SK-N-SH (cell line): ENCODE results near the gene PRKCH.

Experiments used
- FOXM1 ChIP-seq: IDR thresholded peaks from 2 replicates; pipeline ENCODE4 v1.4.0; 2012; ENCODE audit warnings: low read depth, mild to moderate bottlenecking
- JUND ChIP-seq: IDR thresholded peaks from 2 replicates; pipeline ENCODE4 v1.4.0; 2012
- POLR2AphosphoS5 ChIP-seq: IDR thresholded peaks from 2 replicates; pipeline ENCODE4 v1.6.1; 2012; ENCODE audit warnings: low read depth, low read length
- REST ChIP-seq: IDR thresholded peaks from 2 replicates; pipeline ENCODE4 v1.6.1; 2012; ENCODE audit warnings: mild to moderate bottlenecking, low read depth, low read length, moderate library complexity
- TAF1 ChIP-seq: IDR thresholded peaks from 2 replicates; pipeline ENCODE4 v1.6.1; 2012; ENCODE audit warnings: low read depth, mild to moderate bottlenecking, low read length, moderate library complexity, borderline replicate concordance
- YY1 ChIP-seq: IDR thresholded peaks from 2 replicates; pipeline ENCODE4 v1.4.0; 2012; ENCODE audit warnings: low read depth, mild to moderate bottlenecking
- TF ChIP-seq, protein P1 (sequence below): fragments of 200-600 bp; sonication (generic); IDR thresholded peaks from 2 replicates; pipeline ENCODE4 v1.6.1; 2017; ENCODE audit warnings: antibody characterized with exemption, mild to moderate bottlenecking, moderate library complexity
- TF ChIP-seq, protein P2 (sequence below): IDR thresholded peaks from 2 replicates; pipeline ENCODE4 v1.4.0; 2012; ENCODE audit warnings: low read depth, borderline replicate concordance
- TF ChIP-seq, protein P3 (sequence below): IDR thresholded peaks from 2 replicates; pipeline ENCODE4; 2012

DNA sequence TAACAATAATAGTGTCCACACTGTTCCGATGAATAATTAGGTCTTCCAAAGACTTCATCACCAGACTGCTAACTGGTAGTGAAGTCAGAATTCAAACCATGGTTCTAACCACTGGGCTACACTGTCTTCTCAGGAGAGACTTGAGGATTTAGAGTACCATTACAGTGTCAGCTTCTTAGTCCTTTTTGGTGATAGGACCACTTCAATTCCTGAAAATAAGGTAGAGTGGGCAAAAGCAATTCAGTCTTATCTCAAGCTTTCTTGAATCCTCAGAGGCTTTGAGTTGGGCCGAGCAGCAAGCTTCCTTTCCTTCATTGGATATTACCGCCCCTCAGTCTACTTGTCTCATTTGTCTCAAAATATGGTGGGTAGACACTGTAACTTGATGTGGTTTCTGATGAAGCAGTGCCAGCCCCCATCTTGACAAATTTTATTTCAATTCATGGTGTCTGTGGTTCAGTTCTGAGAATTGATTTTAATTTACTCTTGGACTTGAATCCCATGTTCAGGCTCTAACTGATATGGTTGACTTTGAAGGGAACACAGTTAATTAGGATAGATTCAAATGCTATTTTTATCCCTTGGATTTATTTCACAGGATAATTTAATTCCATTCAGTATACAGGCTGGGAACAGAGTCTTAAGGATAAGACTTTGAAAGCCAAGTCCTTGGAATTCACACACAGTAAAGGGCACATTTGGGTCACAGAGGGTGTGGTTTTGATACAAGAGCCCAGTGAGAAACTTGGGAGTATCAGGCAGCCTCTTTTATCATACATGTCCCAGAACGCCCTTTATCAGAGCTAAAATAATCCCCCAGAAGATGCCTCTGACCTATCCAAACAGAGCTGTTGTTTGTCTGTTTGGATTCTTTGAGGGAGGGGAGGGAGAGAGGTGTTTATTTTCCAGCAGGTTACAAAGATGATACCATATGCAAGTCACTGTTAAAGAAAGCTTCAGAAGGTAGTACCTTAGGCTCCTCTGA is 167.3 kb downstream of the PRKCH start:
- TF ChIP-seq, protein P1, sequence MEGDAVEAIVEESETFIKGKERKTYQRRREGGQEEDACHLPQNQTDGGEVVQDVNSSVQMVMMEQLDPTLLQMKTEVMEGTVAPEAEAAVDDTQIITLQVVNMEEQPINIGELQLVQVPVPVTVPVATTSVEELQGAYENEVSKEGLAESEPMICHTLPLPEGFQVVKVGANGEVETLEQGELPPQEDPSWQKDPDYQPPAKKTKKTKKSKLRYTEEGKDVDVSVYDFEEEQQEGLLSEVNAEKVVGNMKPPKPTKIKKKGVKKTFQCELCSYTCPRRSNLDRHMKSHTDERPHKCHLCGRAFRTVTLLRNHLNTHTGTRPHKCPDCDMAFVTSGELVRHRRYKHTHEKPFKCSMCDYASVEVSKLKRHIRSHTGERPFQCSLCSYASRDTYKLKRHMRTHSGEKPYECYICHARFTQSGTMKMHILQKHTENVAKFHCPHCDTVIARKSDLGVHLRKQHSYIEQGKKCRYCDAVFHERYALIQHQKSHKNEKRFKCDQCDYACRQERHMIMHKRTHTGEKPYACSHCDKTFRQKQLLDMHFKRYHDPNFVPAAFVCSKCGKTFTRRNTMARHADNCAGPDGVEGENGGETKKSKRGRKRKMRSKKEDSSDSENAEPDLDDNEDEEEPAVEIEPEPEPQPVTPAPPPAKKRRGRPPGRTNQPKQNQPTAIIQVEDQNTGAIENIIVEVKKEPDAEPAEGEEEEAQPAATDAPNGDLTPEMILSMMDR: no peak
- no peak for TF ChIP-seq JUND
- no peak for TF ChIP-seq REST
- TF ChIP-seq POLR2AphosphoS5: no peak
- TF ChIP-seq, protein P2, sequence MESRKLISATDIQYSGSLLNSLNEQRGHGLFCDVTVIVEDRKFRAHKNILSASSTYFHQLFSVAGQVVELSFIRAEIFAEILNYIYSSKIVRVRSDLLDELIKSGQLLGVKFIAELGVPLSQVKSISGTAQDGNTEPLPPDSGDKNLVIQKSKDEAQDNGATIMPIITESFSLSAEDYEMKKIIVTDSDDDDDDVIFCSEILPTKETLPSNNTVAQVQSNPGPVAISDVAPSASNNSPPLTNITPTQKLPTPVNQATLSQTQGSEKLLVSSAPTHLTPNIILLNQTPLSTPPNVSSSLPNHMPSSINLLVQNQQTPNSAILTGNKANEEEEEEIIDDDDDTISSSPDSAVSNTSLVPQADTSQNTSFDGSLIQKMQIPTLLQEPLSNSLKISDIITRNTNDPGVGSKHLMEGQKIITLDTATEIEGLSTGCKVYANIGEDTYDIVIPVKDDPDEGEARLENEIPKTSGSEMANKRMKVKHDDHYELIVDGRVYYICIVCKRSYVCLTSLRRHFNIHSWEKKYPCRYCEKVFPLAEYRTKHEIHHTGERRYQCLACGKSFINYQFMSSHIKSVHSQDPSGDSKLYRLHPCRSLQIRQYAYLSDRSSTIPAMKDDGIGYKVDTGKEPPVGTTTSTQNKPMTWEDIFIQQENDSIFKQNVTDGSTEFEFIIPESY: no peak
- TF ChIP-seq, protein P3, sequence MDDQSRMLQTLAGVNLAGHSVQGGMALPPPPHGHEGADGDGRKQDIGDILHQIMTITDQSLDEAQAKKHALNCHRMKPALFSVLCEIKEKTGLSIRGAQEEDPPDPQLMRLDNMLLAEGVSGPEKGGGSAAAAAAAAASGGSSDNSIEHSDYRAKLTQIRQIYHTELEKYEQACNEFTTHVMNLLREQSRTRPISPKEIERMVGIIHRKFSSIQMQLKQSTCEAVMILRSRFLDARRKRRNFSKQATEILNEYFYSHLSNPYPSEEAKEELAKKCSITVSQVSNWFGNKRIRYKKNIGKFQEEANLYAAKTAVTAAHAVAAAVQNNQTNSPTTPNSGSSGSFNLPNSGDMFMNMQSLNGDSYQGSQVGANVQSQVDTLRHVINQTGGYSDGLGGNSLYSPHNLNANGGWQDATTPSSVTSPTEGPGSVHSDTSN: no peak
- TF ChIP-seq YY1: no peak
- no peak for TF ChIP-seq FOXM1
- no peak for TF ChIP-seq TAF1
